Uterus (tissue), 4 donors: Measurements from ENCODE around the gene NAV1. TPM values are rescaled to one million over a fixed set of nuclear protein-coding genes. Genes with fewer than 3 reads are reported as not detected.
A peak's percentile ranks its signal among the peaks of the same experiment; 100 is the strongest.

Source experiments
- DNase-seq, 2 donors: peaks; one replicate each; pipeline ENCODE4 v3.0.0-alpha.2; 2019 to 2020
- H3K27ac ChIP-seq, 2 donors: fragments of 200-600 bp; sonication (generic); 1 replicate in 1 of 2; 2 replicates in 1 of 2; pipeline ENCODE4 v1.5.1; 2016 to 2018
- H3K27me3 ChIP-seq, 2 donors: fragments of 200-600 bp; sonication (generic); one replicate each; pipeline ENCODE4 v1.5.1; 2018 to 2019; ENCODE audit warnings: control low read depth in 1 of 2
- H3K36me3 ChIP-seq, 2 donors: fragments of 200-600 bp; sonication (generic); one replicate each; pipeline ENCODE4 v1.5.1; 2019; ENCODE audit warnings: control low read depth in 1 of 2
- H3K4me1 ChIP-seq, 2 donors: fragments of 200-600 bp; sonication (generic); one replicate each; pipeline ENCODE4 v1.5.1; 2018 to 2019; ENCODE audit warnings: control low read depth in 1 of 2
- H3K4me3 ChIP-seq, 2 donors: fragments of 200-600 bp; sonication (generic); 1 replicate in 1 of 2; 2 replicates in 1 of 2; pipeline ENCODE4 v1.5.1; 2018 to 2019; ENCODE audit warnings: mild to moderate bottlenecking in 1 of 2
- H3K9me3 ChIP-seq, 2 donors: fragments of 200-600 bp; sonication (generic); one replicate each; pipeline ENCODE4 v1.5.1; 2019; ENCODE audit warnings: control low read depth in 1 of 2
- POLR2A ChIP-seq, 2 donors: fragments of 450-650 bp; IDR thresholded peaks; one replicate each; pipeline ENCODE4 v1.6.1; 2016; ENCODE audit warnings: antibody characterized with exemption in 2 of 2, mild to moderate bottlenecking in 1 of 2, moderate library complexity in 1 of 2
- intact Hi-C: fragments of 100-400 bp; cut with DNase I; formaldehyde crosslinking; loops from one replicate; pipeline ENCODE4 v1.15.1; 2023; ENCODE audit warnings: low total_unique reads
- total RNA-seq, 4 donors: library from RNA; depleted of rRNA in 3 of 4; stranded (reverse); fragments of >200 nt in 3 of 4; gene quantifications; one replicate each; pipeline versions ENCODE4 v1.1.0 to v1.2.4, GENCODE V29; 2014 to 2023
- TF ChIP-seq, protein P1 (sequence below), 4 experiments: fragments of 200-600 bp in 2 of 4; fragments of 450-650 bp in 2 of 4; sonication (generic) in 2 of 4; IDR thresholded peaks; one replicate each; pipeline ENCODE4 v1.5.1; 2016 to 2019; ENCODE audit warnings: antibody characterized with exemption in 4 of 4, mild to moderate bottlenecking in 2 of 4, moderate library complexity in 1 of 4
- donor health status: DM: yes; HTN: yes; CAD: no.

The NAV1 gene
- total RNA-seq, 4 donors from 2014 or later = 25.1 to 86.1 (median 58.5) TPM

DNA sequence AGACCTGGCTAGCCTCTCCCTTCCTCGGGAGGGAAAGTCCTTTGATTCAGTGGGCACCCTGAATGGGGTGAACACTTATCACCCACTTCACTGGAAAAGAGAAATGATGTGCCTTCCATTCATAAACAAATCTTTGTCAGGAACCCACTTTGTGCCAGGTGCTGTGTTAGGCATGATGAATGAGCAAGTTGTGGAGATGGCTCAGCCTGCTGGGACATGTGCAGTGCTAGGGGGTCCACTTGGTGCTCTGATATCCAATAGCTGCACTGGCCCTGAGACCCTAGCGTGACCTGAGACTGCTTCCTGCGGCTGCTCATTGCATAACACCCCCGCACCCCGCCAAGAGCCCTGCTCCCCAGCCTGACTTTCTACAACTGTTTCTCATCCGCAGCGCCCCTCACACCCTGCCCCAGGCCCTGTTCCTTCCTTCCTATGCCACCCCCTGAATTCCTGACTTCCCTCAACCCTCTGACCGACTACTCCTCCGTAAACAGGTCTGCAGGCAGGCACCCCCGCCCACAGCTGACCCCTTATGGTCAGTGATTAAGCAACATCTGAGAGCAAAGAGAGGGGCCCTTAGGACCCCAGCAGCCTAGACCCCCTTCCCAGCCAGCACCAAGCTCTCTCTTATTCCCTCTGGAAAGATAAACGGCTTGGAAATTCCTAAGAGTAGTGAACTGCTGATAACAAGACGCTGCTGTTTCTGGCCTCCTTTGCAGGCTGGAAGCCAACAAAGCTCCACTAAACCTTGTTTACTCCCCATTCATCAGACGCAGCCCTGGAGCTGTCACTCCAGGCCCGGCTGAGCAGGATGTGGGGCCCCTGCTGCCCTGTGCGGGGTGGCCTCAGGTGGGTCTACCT lies 44.9 kb upstream of the NAV1 start:
- Histone ChIP-seq H3K36me3 (no peaks in the 10 kb centered on the region), H3K27me3 (no peaks in the 10 kb centered on the region), H3K27ac (peak overlapping the region; percentile 97 to 99), H3K4me3 (peak overlapping the region in 1 of 2 donors; percentile 3), H3K4me1 (peaks cover 48 to 67% of the 10 kb centered on the region in 2 donors), H3K9me3 (no peaks in the 10 kb centered on the region)
- intact Hi-C loops = no loop called here
- no peak for TF ChIP-seq POLR2A (IDR thresholded peaks at IDR 0.05)
- TF ChIP-seq, protein P1, sequence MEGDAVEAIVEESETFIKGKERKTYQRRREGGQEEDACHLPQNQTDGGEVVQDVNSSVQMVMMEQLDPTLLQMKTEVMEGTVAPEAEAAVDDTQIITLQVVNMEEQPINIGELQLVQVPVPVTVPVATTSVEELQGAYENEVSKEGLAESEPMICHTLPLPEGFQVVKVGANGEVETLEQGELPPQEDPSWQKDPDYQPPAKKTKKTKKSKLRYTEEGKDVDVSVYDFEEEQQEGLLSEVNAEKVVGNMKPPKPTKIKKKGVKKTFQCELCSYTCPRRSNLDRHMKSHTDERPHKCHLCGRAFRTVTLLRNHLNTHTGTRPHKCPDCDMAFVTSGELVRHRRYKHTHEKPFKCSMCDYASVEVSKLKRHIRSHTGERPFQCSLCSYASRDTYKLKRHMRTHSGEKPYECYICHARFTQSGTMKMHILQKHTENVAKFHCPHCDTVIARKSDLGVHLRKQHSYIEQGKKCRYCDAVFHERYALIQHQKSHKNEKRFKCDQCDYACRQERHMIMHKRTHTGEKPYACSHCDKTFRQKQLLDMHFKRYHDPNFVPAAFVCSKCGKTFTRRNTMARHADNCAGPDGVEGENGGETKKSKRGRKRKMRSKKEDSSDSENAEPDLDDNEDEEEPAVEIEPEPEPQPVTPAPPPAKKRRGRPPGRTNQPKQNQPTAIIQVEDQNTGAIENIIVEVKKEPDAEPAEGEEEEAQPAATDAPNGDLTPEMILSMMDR (IDR thresholded peaks at IDR 0.05) = no peak
- peak; percentile 78 to 84 for DNase-seq

DNA sequence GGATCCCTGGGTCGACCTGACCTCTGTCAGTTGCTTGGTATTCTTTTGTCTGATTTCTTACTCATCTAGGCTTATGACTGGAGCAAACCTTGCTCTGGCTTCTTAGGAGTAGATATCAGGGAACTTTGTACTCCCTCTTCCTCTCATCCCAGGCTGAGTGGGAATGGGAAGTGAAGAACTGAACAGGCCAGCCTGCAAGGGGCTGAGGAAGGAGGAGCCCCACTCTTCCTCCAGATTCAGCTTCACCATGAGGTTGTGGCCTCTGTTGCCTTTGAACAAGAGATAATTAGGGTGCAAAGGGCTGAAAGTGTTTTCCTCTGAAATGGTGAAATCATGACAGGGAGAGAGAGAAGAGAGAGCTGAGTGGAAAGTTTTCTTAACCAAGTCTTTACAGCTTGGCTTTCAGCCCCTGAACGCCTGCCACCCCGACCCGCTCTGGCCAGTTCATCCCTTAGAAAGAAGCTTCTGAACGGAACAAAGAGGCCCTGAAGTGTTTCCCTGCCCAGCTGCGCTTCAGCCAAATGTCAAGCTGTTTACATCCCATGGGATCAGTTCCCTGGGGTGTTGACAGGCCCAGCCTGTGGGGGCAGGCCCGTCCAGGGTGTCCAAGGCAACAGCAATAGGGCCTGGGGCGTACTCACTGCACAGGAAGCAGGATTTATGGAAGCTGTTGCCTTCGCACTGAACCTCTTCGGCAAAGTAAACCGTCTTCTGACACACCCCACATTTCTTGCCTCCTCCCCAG lies 43.2 kb upstream of the NAV1 start:
- no peaks in the 10 kb centered on the region for H3K9me3 ChIP-seq
- peaks cover 48 to 50% of the 10 kb centered on the region in 2 donors for H3K4me1 ChIP-seq
- intact Hi-C loops = no loop called here
- peak overlapping the region in 1 of 2 donors; percentile 23 for H3K4me3 ChIP-seq
- H3K27ac ChIP-seq = peak overlapping the region; percentile 97 to 99
- TF ChIP-seq, protein P1 (IDR thresholded peaks at IDR 0.05) = no peak
- peak in 1 of 2 donors; percentile 24 for TF ChIP-seq POLR2A (IDR thresholded peaks at IDR 0.05)
- no peaks in the 10 kb centered on the region for H3K27me3 ChIP-seq
- no peaks in the 10 kb centered on the region for H3K36me3 ChIP-seq
- DNase-seq = peak; percentile 92 to 94

DNA sequence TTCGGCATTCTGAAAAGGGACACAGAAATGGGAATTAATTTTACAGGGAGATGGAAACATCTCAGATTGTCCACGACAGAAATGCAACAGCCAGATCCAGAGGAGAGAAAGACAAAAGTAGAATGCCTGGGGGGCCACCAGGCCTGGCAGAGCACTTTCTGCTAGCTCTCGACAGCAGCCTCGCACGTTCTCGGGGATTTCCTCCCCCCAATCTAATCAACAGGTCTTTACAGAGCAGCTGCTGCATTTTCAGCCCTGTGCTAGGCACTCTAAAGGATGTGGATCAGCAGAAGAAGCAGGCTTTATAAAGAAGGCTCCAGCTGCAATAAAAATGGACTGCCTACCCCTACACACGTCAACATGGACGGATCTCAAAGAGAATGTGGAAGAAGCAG lies 42.6 kb upstream of the NAV1 start:
- no peaks in the 10 kb centered on the region for H3K36me3 ChIP-seq
- TF ChIP-seq, protein P1 (IDR thresholded peaks at IDR 0.05) = no peak
- TF ChIP-seq POLR2A (IDR thresholded peaks at IDR 0.05) = no peak

DNA sequence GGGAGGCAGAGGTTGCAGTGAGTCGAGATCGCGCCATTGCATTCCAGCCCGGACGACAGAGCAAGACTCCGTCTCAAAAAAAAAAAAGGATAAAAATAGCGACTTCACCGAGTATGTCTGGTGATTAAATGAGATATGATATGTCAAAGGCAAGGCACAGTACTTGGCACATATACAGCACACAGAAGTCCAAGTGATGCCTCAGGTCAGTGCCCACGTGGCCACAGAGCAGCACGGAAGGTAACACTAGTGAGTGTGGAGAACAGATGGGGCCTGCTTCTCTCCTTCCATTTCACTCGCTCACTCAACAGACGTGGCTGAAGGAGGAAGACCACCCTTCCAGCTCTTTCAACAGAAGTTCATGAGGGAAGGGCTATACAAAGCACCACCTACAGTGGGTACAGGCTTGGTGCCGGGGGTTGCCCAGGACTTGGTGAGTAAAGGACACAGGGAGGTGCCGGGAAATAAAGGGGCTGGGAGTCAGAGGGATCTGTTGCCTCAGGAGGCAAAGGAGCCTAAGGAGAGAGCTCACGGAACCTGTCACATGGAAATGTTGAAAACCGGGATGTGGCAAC lies 40.9 kb upstream of the NAV1 start:
- Histone ChIP-seq H3K4me3 (no peak overlapping the region), H3K36me3 (no peaks in the 10 kb centered on the region), H3K4me1 (peaks cover 34 to 42% of the 10 kb centered on the region in 2 donors), H3K27ac (peak overlapping the region; percentile 97 to 99), H3K27me3 (no peaks in the 10 kb centered on the region), H3K9me3 (no peaks in the 10 kb centered on the region)
- no peak for DNase-seq
- TF ChIP-seq, protein P1 (IDR thresholded peaks at IDR 0.05) = no peak
- no peak for TF ChIP-seq POLR2A (IDR thresholded peaks at IDR 0.05)
- intact Hi-C loops = no loop called here

More for the DNA sequence above, 42.6 kb upstream of the NAV1 start:
- peaks cover 45 to 46% of the 10 kb centered on the region in 2 donors for H3K4me1 ChIP-seq
- peak overlapping the region; percentile 97 to 99 for H3K27ac ChIP-seq
- intact Hi-C loops = no loop called here
- no peak for DNase-seq
- no peaks in the 10 kb centered on the region for H3K9me3 ChIP-seq
- peak overlapping the region; percentile 6 to 23 for H3K4me3 ChIP-seq
- H3K27me3 ChIP-seq = no peaks in the 10 kb centered on the region
